ENCODE data around the gene C19orf81. TPM values are rescaled to one million over a fixed set of nuclear protein-coding genes. Genes with fewer than 3 reads are reported as not detected.

The C19orf81 gene
- total RNA-seq, 1 experiment from 2014 or later = 1.0 TPM

Other genes with a start within 250 kb of the C19orf81 start
- gene SPIB, start 230.5 kb upstream of the C19orf81 start, total RNA-seq (2014; rRNA removed; shearing (Covaris generic)) = not detected in 2 replicates
- gene MYBPC2, start 216.6 kb upstream of the C19orf81 start, total RNA-seq (2014; rRNA removed; shearing (Covaris generic)) = not detected in 2 replicates
- 29.2 and 68.1 TPM in 2 replicates for gene EMC10, start 172.9 kb upstream of the C19orf81 start, total RNA-seq (2014; rRNA removed; shearing (Covaris generic))
- 0.20 and 1.1 TPM in 2 replicates for gene GARIN5A, start 172.6 kb upstream of the C19orf81 start, total RNA-seq (2014; rRNA removed; shearing (Covaris generic))
- 9.4 and 33.7 TPM in 2 replicates for gene JOSD2, start 138.3 kb upstream of the C19orf81 start, total RNA-seq (2014; rRNA removed; shearing (Covaris generic))
- not detected in 2 replicates for gene ASPDH, start 135.5 kb upstream of the C19orf81 start, total RNA-seq (2014; rRNA removed; shearing (Covaris generic))
- not detected in 2 replicates for gene LRRC4B, start 81.0 kb upstream of the C19orf81 start, total RNA-seq (2014; rRNA removed; shearing (Covaris generic))
- gene SYT3, start 9.6 kb upstream of the C19orf81 start, total RNA-seq (2014; rRNA removed; shearing (Covaris generic)) = not detected in 2 replicates
- 0.15 TPM in 2 replicates for gene SHANK1, start 70.4 kb downstream of the C19orf81 start, total RNA-seq (2014; rRNA removed; shearing (Covaris generic))
- gene CLEC11A, start 73.9 kb downstream of the C19orf81 start, total RNA-seq (2014; rRNA removed; shearing (Covaris generic)) = 6.1 and 10.0 TPM in 2 replicates
- not detected in 2 replicates for gene GPR32, start 121.0 kb downstream of the C19orf81 start, total RNA-seq (2014; rRNA removed; shearing (Covaris generic))
- gene ACP4, start 141.0 kb downstream of the C19orf81 start, total RNA-seq (2014; rRNA removed; shearing (Covaris generic)) = not detected in 2 replicates
- gene KLK1, start 174.3 kb downstream of the C19orf81 start, total RNA-seq (2014; rRNA removed; shearing (Covaris generic)) = not detected in 2 replicates
- not detected in 2 replicates for gene KLK15, start 184.1 kb downstream of the C19orf81 start, total RNA-seq (2014; rRNA removed; shearing (Covaris generic))
- not detected in 2 replicates for gene KLK3, start 205.5 kb downstream of the C19orf81 start, total RNA-seq (2014; rRNA removed; shearing (Covaris generic))
- gene KLK2, start 224.0 kb downstream of the C19orf81 start, total RNA-seq (2014; rRNA removed; shearing (Covaris generic)) = not detected in 2 replicates

All from M059J (cell line).